ENCODE measurements around the gene USP2.
A peak's percentile ranks its signal among the peaks of the same experiment; 100 is the strongest.

Gene USP2

DNA sequence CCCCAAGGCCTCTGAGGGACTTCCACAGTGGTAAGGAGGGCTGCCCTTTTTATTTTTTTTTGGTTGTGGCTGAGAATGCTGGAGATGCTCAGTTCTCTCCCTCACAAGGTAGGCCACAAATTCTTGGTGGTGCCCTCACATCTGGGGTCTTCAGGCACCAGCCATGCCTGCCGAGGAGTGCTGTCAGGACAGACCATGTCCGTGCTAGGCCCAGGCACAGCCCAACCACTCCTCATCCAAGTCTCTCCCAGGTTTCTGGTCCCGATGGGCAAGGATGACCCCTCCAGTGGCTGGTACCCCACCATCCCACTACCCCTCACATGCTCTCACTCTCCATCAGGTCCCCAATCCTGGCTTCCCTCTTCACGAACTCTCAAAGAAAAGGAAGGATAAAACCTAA is 37.3 kb upstream of the USP2 start:
- DNase-seq (ENCODE audit: low read depth) = no peak
- no peak overlapping the region for H3K4me3 ChIP-seq (ENCODE audit: low read length)
- TF ChIP-seq, protein P1, sequence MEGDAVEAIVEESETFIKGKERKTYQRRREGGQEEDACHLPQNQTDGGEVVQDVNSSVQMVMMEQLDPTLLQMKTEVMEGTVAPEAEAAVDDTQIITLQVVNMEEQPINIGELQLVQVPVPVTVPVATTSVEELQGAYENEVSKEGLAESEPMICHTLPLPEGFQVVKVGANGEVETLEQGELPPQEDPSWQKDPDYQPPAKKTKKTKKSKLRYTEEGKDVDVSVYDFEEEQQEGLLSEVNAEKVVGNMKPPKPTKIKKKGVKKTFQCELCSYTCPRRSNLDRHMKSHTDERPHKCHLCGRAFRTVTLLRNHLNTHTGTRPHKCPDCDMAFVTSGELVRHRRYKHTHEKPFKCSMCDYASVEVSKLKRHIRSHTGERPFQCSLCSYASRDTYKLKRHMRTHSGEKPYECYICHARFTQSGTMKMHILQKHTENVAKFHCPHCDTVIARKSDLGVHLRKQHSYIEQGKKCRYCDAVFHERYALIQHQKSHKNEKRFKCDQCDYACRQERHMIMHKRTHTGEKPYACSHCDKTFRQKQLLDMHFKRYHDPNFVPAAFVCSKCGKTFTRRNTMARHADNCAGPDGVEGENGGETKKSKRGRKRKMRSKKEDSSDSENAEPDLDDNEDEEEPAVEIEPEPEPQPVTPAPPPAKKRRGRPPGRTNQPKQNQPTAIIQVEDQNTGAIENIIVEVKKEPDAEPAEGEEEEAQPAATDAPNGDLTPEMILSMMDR (IDR thresholded peaks at IDR 0.05; ENCODE audit: insufficient read depth, low read depth, low read length, missing control alignments) = no peak

DNA sequence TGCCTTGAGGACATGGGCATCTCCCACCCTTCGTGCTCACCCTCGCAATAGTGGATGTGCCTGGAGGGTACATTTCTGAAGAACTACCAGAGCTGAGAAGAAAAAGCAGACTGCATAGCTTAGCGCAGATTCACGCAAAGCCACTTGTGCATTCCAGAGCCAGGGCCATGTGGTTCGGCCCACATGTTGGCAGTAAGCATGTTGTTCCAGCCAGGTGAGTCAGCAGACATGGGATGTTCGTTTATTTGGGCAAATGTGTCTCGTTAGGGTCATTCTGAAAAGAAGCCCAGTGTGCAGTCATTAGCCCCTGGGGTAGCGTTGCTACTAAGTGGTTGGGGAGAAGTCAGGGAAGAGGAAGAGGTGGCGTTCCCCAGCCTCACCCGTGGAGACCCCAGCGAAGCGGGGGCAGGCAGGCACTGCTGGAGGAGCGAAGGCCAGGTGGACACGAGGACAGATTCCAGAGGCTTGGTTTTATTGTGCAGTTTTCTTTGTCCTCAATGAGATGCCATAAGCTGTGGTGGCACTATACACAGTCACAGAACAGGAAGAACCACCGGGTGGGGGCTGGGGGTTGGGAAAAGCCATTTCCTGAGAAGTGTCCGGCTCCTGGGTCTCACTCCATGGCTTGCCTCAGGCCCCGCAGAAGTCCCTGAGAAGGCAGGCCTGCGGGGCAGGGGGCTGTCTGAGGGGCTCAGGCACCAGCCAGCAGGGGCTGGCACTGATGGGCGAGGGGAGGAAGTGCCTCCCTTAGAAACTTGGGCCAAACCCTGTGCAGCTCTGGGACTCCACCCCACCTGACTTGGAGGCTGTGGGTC is 36.4 kb upstream of the USP2 start:
- DNase-seq (ENCODE audit: low read depth) = peak; percentile 81
- TF ChIP-seq, protein P1 (IDR thresholded peaks at IDR 0.05; ENCODE audit: insufficient read depth, low read depth, low read length, missing control alignments) = no peak
- no peak overlapping the region for H3K4me3 ChIP-seq (ENCODE audit: low read length)

DNA sequence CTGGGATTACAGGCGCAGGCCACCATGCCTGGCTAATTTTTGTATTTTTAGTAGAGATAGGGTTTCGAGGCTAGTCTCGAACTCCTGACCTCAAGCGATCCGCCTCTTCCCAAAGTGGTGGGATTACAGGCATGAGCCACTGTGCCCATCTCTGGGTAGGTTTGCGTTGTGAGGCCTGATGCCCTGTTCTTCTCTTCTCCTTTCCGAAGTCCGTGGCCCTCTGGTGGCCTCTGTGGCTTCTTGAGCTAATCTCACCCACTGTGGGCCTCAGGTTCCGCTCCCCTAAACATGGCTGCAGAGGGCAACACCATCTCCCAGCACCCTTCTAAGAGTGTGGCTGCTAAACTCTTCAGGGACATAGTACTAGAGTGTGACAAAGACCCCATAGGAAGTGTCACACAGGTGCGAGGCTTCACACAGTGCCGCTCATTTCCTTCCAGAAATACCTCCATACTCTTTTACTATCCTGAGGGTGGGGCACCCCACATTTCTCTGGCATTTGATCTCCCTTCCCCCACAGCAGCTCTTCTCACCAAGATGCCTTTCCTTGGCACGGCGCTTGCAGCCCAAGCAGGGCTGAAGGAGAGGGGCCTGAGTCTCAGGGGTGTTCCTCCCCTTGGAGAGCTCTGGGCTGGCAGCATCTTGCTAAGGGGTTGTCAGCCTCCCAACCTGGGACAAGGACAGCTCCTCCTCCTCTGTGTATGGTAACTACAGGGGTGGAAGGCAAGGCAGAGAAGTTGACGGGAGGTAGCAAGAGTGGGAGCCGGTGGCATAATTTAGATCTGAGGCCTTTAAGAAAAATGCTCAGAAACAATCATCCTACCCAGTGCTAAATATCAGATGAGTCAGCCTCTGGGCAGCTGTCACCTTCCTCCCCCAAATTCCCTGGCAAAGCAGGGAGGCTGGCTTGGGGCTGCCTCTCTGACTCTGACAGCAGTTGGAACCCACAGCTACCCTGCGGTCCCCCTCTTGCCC is 35.4 kb upstream of the USP2 start:
- DNase-seq (ENCODE audit: low read depth) = peak; percentile 27
- H3K4me3 ChIP-seq (ENCODE audit: low read length) = no peak overlapping the region
- TF ChIP-seq, protein P1 (IDR thresholded peaks at IDR 0.05; ENCODE audit: insufficient read depth, low read depth, low read length, missing control alignments) = no peak

DNA sequence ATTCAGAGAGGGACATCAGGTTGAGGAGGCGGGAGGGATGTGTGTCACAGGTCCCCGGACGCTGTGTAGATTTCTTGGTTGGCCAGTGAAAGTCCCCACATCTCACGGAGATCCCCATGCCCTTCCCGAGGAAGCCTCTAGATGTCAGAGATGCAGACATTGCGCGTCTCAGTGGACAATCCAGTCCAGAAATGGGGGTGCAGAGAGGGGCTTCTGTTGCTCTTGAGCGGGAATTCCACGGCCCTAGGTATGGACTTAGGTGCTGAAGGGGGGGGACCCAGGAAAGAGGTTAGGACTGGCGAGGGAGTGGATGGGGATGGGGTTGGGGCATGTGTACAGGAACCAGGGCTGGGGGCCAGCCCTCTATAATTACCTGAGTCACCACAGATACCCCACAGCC is 34.5 kb upstream of the USP2 start:
- TF ChIP-seq, protein P1 (IDR thresholded peaks at IDR 0.05; ENCODE audit: insufficient read depth, low read depth, low read length, missing control alignments) = no peak
- no peak overlapping the region for H3K4me3 ChIP-seq (ENCODE audit: low read length)
- no peak for DNase-seq (ENCODE audit: low read depth)

DNA sequence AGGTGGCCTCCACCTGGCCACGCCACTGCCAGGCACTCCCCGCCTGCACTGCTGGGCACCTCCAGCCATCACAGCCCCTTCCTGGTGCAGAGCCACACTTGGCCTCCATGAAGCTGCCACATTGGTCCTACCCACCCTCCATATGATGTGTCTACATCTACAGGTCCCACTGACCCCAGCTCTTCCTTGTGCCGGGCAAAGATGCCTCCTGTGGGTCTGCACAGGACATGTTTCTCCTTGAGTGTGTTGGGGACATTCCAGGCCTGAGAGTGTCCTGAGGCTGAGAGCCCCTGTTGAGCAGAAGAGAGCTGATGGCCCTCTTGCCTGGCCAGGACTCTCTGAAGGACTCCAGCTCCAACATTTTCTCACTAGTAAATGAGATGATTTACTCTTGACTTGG is 34.0 kb upstream of the USP2 start:
- no peak overlapping the region for H3K4me3 ChIP-seq (ENCODE audit: low read length)
- TF ChIP-seq, protein P1 (IDR thresholded peaks at IDR 0.05; ENCODE audit: insufficient read depth, low read depth, low read length, missing control alignments) = no peak
- DNase-seq (ENCODE audit: low read depth) = no peak

DNA sequence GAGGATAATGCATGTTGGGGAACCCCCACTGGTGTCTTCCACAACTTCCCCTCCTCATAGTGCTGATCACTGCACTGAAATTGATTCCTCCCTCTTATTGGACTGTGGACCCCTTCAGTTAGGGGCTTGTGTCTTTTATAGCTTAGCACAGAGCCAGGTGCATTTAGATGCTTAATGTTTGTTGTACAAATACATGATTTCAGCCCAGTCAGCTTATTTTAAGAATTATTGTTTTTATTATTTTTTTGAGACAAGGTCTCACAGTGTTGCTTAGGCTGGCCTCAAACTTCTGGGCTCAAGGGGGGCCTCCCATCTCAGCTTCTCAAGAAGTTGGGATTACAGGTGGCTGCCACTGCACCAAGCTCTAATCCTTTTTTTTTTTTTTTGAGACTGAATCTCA is 33.2 kb upstream of the USP2 start:
- TF ChIP-seq, protein P1 (IDR thresholded peaks at IDR 0.05; ENCODE audit: insufficient read depth, low read depth, low read length, missing control alignments) = no peak
- no peak overlapping the region for H3K4me3 ChIP-seq (ENCODE audit: low read length)
- no peak for DNase-seq (ENCODE audit: low read depth)
